HG02678 (cell line): ENCODE results near the gene HEATR1.
"Not testable (repeated sequence)": the region's sequence is repeated elsewhere in the genome, so short reads cannot be mapped to it uniquely, and the experiment has no call there.

ENCODE experiments used
- ATAC-seq: cut with Tn5 transposase; IDR thresholded peaks from one replicate; pipeline ENCODE4 v1.9.1; 2021; ENCODE audit warnings: mild to moderate bottlenecking, moderate library complexity; ENCODE audit not compliant: unreplicated experiment

HEATR1 gene, protein sequence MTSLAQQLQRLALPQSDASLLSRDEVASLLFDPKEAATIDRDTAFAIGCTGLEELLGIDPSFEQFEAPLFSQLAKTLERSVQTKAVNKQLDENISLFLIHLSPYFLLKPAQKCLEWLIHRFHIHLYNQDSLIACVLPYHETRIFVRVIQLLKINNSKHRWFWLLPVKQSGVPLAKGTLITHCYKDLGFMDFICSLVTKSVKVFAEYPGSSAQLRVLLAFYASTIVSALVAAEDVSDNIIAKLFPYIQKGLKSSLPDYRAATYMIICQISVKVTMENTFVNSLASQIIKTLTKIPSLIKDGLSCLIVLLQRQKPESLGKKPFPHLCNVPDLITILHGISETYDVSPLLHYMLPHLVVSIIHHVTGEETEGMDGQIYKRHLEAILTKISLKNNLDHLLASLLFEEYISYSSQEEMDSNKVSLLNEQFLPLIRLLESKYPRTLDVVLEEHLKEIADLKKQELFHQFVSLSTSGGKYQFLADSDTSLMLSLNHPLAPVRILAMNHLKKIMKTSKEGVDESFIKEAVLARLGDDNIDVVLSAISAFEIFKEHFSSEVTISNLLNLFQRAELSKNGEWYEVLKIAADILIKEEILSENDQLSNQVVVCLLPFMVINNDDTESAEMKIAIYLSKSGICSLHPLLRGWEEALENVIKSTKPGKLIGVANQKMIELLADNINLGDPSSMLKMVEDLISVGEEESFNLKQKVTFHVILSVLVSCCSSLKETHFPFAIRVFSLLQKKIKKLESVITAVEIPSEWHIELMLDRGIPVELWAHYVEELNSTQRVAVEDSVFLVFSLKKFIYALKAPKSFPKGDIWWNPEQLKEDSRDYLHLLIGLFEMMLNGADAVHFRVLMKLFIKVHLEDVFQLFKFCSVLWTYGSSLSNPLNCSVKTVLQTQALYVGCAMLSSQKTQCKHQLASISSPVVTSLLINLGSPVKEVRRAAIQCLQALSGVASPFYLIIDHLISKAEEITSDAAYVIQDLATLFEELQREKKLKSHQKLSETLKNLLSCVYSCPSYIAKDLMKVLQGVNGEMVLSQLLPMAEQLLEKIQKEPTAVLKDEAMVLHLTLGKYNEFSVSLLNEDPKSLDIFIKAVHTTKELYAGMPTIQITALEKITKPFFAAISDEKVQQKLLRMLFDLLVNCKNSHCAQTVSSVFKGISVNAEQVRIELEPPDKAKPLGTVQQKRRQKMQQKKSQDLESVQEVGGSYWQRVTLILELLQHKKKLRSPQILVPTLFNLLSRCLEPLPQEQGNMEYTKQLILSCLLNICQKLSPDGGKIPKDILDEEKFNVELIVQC (N-terminal part only)

DNA sequence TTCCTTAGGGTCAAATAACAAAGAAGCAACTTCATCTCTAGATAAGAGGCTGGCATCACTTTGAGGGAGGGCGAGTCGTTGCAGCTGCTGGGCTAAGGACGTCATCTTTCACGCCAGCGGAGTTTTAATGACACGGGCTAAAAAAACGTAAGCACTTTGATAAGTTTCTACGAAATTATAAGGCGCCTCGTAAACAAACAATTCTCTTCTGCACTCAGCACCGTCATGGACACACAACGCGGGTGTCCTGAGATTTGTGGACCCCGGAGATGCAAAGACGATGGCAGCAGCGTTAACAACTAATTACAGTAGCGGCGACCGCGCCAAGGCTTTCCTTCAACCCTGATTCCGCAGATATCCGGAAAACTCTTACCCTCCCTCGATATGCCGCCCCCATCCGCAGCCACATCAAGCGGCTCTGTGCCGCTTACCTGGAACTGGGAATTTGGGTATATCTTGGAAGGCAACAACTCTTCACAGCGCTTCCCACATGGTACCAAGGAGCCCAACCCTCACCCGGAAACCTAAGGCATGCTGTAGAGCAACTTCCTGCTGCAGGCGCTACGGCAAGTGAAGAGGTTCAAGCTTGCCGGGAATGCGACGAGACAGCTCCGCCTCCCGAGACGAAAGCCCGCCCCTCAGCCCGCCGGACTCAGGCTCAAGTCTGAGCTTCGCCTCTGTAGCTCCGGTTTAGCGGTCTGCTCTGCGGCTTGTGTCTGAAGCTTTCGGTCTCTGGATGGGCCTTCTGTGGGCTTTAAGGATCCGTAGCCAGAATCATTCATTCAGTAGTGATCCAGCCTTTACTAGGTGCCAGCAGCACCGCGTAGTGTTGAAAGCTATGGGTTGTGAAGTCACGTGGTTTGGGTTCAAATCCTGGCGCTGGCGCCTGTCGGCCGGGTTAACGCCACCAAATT is at the start of gene HEATR1:
Gene HEATR1 (minus strand): TSS at position 526 of the 914 bp plus-strand sequence. CDS start 421 bp downstream, at position 105.
- ATAC-seq, result peak; percentile 97

DNA sequence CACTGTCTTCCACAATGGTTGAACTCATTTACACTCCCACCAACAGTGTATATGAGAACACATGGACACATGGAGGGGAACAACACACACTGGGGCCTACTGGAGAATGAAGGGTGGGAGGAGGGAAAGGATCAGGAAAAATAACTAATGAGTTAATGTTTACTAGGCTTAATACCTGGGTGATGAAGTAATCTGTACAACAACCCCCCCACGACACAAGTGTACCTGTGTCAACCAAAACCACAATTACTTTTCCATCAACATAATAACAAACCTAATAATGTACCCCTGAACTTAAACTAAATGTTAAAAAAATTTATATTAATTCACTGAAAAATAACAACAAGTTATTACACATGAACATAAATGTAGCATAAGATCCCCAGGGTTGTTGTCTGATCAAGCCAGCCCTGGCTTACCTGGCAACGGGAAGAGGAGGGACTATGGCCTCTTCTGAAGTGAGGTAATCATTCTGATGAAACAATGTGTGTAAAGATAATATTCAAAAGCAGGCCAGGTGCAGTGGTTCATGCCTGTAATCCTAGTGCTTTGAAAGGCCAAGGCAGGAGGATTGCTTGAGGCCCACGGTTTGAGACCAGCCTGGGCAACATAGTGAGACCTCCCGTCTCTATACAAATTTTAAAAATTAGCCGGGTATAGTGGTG is 40.8 kb upstream of the HEATR1 start:
- no peak for ATAC-seq

DNA sequence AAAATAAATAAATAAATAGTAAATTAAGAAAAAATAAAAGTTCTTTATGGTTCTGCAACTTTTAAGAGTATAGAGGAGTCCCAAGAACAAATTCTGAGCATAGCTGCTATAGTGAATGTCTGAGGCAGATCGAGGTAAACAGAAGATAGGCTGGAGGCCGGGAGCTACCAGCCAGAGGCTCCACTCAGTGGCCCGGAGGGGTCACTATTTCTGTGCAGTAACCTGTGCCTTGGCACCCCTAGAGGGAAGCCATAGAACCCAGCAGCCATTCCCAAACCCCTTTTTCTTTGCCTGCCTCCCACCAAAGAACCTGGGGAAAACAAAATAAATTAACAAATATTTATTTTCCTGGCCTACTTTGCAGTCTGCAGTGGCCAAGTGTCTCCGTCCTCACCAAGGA is 38.4 kb upstream of the HEATR1 start:
- ATAC-seq, result no peak

DNA sequence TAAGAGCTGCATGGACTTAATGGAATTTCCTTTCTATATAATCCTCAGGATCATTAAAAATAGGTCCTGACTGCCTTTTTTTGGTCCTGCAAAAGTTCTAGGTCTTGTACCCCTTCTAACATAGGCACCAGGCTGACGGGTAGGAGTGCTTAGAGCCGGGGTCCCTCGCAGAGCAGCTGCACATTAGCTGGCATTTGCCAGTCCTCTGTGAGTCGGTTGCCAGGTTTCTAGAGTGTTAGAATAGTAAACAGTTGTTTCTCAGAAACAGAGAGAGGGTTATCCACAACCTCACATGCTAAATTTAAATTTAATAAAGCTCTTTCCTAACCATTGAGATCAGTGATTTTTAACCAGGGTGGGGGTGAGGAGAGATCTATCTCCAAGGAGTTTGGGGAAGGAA is 35.4 kb upstream of the HEATR1 start:
- ATAC-seq, result no peak

DNA sequence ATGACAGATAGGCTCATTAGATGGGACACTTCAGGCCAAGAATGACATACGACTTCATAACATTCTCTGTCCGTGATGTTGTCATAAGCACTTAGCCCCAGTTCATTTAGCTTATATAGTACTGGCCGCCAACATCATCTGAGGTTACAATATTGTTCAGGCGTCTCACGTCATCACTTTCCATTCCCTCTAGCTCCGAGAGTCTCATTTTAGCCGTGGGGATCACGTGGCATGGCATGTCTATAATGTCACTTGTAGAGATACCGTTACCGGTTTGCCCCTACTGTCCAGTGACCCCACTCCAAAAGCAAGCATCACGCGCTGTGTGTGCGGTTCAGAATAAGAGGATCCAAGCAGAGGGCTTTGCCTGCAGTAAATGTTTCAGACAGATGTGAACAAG is 34.6 kb upstream of the HEATR1 start:
- no peak for ATAC-seq

DNA sequence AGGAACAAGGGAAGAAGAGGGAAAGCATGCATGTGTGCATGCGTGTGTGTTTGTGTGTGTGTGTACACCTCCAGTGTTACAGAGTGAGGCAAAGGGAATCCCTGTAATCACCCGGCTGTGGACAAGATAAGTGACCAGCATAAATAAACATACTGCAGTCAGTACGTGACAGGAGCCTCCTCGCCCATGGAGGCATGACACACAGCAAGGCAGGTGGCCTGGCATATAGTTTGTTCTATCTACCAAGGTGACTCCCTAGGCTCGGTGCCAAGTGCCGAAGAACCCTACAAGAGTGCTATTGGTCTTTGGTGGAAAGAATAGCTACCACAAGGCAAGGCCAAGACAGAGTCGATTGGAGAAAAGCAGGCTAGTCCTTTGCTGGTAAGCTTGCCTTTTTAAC is 31.7 kb upstream of the HEATR1 start:
- no peak for ATAC-seq

DNA sequence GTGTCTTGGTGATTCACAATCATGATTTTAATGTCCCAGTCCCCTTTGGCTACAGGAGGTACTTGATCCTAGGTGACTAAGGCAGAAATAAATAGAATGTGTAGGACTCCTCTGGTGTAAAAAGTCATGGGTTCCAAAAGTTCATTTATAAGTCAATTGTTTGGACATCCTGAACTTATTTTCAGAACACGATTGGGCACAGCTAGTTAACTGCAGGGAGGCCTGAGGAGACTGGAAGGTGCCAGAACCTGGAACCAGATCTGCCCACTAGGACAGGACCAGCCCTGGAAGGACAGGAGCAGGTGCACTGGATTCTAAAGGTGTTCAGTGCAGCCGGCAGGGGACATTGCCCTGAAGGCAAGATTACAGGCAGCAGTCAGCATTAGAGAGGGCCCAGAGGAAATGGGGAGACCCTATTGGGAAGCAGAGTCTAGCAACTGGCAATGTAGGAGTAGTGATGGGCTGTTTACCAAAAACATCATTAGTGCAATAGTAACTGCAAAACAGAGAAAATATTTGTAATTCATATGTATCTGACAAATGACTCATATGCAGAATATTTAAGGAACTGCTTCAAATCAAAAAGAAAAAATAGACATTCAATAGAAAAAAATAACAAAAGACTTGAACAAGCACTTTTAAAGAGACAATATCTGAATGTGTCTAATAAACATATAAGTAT is 23.6 kb upstream of the HEATR1 start:
- no peak for ATAC-seq

DNA sequence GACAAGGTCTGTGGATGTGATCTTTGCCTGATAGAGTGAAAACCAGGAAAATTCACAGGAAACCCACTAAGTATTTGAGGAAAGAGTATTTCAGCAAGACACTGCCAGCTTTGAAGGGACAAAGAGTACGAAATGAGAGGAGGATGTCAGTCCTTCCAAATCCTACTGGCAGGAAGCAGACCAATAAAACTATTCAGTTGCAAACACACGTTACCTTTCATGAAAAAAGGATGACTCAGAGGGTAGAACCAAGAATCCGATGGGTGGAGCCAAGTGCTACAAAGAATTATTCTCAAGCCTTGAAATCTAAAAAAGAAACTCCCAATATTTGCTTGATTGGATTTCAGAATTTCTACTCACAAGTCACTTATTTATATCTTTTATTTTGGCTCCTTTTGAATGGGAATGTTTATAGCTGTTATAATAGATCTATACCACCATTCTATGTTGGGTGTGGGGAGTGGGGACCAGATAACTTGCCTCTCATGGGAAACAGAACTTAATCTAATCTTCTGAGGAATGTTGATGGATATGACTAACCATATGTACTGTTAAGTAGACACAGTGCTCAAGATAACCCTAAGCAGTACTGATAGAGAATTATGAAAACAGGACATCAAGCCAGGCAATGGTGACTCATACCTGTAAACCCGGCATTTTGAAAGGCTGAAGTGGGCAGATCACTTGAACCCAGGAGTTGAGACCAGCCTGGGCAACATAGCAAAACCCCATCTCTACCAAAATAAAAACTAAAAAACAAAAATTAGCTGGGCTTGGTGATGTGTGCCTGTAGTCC is 19.3 kb upstream of the HEATR1 start:
- ATAC-seq, result no peak

DNA sequence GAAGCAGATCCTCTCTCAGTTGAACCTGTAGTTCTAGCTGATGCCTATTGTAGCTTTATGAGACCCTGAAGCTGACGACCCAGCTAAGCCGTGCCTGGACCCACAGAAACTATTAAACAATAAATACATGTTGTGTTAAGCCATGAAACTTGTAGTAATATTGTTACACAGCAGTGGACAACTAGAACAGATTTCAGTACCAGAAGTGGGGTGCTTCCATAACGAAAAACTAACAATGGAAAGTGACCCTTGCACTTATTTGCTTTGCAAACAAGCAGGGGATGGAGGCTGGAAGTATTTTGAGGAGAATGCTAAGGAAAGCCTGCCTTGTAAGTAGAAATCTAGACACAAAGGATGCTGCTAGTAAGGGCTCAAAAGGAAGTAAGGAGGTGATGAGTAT is 18.1 kb upstream of the HEATR1 start:
- no peak for ATAC-seq

DNA sequence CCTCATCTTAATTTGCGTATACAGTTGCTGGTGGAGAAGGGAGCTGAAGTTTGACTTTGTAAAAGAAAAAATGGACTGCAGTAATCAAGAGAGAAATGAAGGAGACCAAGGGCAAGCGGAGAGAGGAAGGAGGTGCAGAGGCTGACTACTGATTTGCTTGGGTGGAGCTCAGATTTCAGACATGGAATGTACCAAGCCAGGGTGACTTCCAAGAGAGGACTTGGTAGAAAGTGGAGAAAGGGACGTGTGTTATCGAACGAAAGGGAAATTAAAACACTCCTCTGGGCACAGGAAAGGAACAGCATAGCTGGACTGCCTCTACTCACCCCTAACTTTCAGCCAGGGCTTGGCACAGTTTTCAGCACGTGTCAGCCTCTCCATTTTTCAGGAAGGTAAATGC is 15.1 kb upstream of the HEATR1 start:
- no peak for ATAC-seq

DNA sequence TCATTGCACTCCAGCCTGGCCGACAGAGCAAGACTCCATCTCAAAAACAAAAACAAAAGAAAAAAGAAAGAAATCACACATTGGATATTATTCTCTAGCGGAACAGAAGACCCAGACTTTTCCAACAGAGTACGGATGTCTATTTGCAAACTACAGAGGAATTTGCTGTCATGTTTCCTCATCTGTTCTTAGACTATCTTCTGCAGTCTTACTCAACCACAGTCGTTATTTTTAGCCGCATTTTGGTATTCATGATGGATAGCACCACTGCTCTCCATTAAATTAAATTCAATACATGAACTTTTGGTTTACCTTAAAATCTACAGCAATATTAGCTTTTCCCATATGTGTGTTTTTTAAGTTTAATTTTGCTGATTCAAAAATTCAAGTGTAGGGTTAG is 14.2 kb upstream of the HEATR1 start:
- ATAC-seq, result no peak

DNA sequence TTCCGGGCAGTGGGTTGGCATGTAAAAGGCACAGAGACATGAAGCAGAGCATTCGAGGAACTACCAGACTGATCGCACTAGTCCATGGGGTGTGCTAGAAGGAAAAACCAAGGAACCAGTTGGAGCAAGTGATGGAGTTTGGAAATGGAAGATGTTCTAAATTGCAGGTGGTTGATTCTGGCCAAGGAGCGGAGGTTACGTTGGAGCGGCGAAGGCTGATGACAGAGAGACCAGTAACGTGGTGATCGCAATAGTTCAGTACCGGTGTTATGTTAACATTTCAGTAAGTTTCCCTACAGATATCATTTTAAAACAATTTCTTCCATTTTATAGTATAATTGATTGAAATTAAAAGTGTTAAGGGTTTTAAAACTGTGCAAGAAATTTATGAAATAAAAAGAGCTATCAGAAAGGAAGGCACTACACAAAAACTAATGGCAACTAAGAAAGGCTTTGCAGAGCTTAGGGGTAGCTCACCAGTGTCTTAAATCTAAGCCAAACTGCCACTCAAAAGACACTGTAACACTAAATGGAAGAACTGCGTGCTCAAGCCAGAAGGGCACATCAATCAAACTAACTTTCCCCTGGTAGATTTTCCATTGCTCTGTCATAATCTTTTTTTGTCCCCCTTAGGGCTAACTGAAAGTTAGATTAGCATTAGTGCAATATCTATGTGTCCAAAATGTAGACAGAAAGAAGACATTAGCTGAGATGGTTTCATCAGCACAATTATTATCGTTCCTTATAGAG is 11.3 kb upstream of the HEATR1 start:
- ATAC-seq, result no peak

DNA sequence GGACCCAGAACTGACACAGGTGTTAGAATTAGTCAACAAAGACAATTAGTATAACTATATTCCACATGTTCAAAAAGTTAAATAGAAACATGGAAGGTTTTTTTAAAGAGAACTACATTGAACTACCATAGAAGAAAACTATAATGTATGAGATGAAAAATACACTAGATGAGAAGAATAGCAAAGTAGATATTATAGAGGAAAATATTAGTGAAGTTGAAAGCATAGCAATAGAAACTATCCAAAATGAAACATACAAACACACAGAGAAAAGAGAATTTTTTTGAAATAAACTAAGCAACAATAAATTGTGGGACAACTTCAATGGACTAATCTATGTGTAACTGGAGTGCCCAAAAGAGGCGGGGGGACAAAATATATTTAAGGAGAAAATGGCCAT is 8.0 kb upstream of the HEATR1 start:
- ATAC-seq, result no peak

DNA sequence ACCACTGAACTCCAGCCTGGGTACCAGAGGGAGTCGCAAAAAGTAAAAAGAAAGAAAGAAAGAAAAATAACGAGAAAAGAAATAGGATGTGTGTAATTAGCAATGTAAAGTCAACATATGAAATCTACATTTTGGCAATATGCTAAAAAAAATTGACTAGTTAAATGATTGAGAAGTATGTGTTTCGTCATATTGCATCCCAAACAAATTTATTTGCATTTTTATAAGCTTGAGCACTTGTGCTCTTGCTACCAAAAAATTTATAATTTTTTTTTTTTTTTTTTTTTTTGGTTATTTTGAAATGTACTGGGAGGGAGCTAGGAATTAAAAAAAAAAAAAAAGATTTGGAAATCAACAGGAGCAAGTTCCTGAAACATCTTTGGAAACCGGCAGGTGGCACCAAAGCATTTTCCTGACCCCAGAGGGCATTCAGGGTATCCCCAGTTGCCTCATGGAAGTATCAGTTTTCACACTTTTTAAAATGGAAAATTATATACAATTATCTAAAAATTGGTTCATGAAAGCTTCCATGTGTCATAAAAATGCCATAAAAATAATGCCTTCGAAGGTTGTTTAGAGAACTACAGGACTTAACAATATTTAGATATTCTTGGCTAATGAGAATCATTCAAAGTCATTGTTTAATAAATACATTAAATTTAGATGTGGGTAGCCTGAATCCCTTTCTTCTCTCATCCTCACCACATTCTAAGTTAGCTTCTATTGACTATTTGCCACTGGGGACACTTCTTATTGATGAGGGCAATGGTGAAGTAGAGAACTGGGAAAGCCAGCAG is 4.8 kb upstream of the HEATR1 start:
- no peak for ATAC-seq

DNA sequence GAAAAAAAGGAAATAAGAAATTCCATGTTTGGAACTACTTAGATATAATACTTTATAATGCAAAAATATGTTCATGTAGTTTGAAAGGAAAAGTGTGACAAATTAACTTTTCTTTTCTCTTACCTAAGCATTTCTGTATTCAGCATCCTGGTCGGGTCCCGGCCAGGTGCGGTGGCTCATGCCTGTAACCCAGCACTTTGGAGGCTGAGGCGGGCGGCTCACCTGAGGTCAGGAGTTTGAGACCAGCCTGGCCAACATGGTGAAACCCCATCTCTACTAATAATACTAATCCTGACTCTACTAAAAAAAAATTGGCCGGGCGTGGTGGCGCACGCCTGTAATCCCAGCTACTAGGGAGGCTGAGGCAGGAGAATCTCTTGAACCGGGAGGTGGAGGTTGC is 3.3 kb upstream of the HEATR1 start:
- not testable (repeated sequence) for ATAC-seq

DNA sequence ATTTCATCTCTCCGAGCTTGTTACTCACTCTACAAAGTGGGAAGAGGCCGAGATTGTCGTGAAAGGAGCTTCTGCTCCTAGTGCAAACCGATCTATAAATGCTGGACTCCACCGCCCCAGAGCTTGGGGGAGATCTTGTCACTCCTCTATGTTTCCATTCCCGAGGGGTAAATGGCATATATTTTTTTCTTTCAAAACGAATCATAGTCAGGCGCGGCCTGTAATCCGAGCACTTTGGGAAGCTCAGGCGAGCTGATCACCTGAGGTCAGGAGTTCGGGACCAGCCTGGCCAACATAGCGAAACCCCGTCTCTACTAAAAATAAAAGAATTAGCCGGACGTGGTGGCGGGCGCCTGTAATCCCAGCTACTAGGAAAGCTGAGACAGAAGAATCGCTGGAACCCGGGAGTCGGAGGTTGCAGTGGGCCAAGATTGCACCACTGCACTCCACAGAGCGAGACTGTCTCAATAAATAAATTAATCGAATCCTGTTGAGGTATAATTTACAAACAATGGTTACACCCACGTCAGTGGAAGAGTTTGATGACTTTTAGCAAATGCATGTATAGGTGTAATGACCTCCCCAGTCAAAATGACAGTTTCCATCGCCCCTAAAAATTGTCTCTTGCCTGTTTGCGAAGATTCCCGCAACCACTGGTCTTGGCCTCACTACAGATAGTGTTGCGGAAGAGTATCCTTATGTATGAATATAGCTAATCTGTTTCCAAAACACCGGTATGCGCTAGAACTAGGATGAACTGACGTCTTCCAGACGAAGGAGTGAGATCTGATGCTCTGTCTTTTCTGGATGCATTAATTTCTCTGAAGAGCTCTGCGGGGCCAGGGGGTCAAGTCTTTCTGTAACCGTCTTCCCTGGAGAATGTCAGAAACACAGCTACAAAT is 840 bp upstream of the HEATR1 start:
- no peak for ATAC-seq
